ENCODE results near the gene CCL22.

CCL22 gene

DNA sequence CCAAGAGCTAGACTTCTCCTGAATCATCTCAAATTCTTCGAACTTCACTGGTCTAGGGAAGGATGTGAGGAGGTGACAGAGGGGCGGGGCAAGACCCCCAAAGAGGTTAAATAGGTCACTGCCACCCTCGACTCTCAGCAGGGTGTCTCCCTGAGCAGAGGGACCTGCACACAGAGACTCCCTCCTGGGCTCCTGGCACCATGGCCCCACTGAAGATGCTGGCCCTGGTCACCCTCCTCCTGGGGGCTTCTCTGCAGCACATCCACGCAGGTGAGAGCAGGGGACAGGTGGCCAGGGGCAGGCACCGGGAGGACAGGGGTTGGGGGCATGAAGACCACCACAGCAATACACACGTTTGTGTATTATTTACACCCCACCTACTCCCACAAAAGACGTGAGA lies 55.1 kb downstream of the CCL22 start:
- no peak for FAIRE-seq
- DNase-seq (ENCODE audit: insufficient read length, low spot score): no peak
- TF ChIP-seq TAF1 (IDR thresholded peaks at IDR 0.05; ENCODE audit: low read depth, low read length) (no peak), POLR2A (IDR thresholded peaks at IDR 0.05; ENCODE audit: low read depth, low read length) (no peak), PAX5 (IDR thresholded peaks at IDR 0.05; ENCODE audit: insufficient read depth, low read length, severe bottlenecking) (no peak), POU2F2 (IDR thresholded peaks at IDR 0.05; ENCODE audit: low read depth, low read length) (no peak), SPI1 (IDR thresholded peaks at IDR 0.05; ENCODE audit: low read depth, low read length) (no peak), POLR2AphosphoS5 (IDR thresholded peaks at IDR 0.05; ENCODE audit: low read depth, low read length) (no peak)

Data from GM12891 (cell line).